SU-DHL-6 (cell line): ENCODE data around the gene OGFOD2.

Source experiments
- H2AFZ ChIP-seq: fragments of 200-600 bp; sonication (generic); 2 replicates; pipeline ENCODE4 v1.6.1; 2014; ENCODE audit warnings: low read depth, mild to moderate bottlenecking, moderate library complexity, mixed read lengths, antibody characterized with exemption, low read length; ENCODE audit not compliant: severe bottlenecking
- H3F3A ChIP-seq: fragments of 200-600 bp; shearing (Covaris generic); 2 replicates; pipeline ENCODE4 v1.6.0; 2016; ENCODE audit warnings: antibody characterized with exemption, mild to moderate bottlenecking; ENCODE audit not compliant: insufficient read depth
- H3K27ac ChIP-seq: fragments of 200-600 bp; sonication (generic); 2 replicates; pipeline ENCODE4 v1.5.1; 2016; ENCODE audit warnings: low read depth, mild to moderate bottlenecking, low read length, moderate library complexity, mixed read lengths
- H3K27me3 ChIP-seq: fragments of 200-600 bp; sonication (generic), shearing (Covaris generic); 2 replicates; pipeline ENCODE4 v1.6.0; 2014; ENCODE audit warnings: mild to moderate bottlenecking, low read length
- H3K36me3 ChIP-seq: fragments of 200-600 bp; sonication (generic); 2 replicates; pipeline ENCODE4 v1.6.1; 2014; ENCODE audit warnings: mild to moderate bottlenecking, low read length, mixed read lengths
- H3K4me2 ChIP-seq: fragments of 300-600, 200-600 bp; shearing (Covaris generic), sonication (generic); 2 replicates; pipeline ENCODE4 v1.6.0; 2014; ENCODE audit warnings: low read length, low read depth, mild to moderate bottlenecking; ENCODE audit not compliant: poor library complexity, severe bottlenecking
- H3K4me3 ChIP-seq: fragments of 200-600 bp; sonication (generic); 2 replicates; pipeline ENCODE4 v1.5.1; 2014; ENCODE audit warnings: antibody characterized with exemption, low read length, mild to moderate bottlenecking, mixed read lengths; ENCODE audit not compliant: insufficient read depth, poor library complexity, severe bottlenecking
- H3K79me2 ChIP-seq: fragments of 200-600 bp; sonication (generic); 2 replicates; pipeline ENCODE4 v1.6.1; 2014; ENCODE audit warnings: mild to moderate bottlenecking, low read length, moderate library complexity; ENCODE audit not compliant: insufficient read depth
- H3K9ac ChIP-seq: fragments of 200-600 bp; sonication (generic); 2 replicates; pipeline ENCODE4 v1.7.0; 2014; ENCODE audit warnings: mild to moderate bottlenecking, low read length
- H3K9me2 ChIP-seq: fragments of 200-600 bp; sonication (generic); replicated peaks from 2 replicates; pipeline ENCODE4 v1.6.1; 2014; ENCODE audit warnings: low read length; ENCODE audit not compliant: insufficient read depth
- H3K9me3 ChIP-seq: fragments of 200-600 bp; sonication (generic); 2 replicates; pipeline ENCODE4 v1.6.1; 2014; ENCODE audit warnings: low read length, mixed read lengths; ENCODE audit not compliant: insufficient read depth
- H4K20me1 ChIP-seq: fragments of 200-600 bp; sonication (generic); 2 replicates; pipeline ENCODE4 v1.6.1; 2014; ENCODE audit warnings: low read depth, mild to moderate bottlenecking, antibody characterized with exemption, low read length, moderate library complexity, mixed read lengths
- EZH2phosphoT487 ChIP-seq: fragments of 200-600 bp; sonication (generic), shearing (Covaris generic); conservative IDR thresholded peaks from 2 replicates; pipeline ENCODE4 v1.6.1; 2018; ENCODE audit warnings: mild to moderate bottlenecking, antibody characterized with exemption, low read length, moderate library complexity, mixed read lengths
- TF ChIP-seq, protein P1 (sequence below): fragments of 200-600 bp; sonication (generic); IDR thresholded peaks from one replicate; pipeline ENCODE4 v1.5.1; 2017; ENCODE audit warnings: antibody characterized with exemption, mild to moderate bottlenecking, low read length, moderate library complexity; ENCODE audit not compliant: insufficient read depth, poor library complexity, severe bottlenecking

Gene OGFOD2

DNA sequence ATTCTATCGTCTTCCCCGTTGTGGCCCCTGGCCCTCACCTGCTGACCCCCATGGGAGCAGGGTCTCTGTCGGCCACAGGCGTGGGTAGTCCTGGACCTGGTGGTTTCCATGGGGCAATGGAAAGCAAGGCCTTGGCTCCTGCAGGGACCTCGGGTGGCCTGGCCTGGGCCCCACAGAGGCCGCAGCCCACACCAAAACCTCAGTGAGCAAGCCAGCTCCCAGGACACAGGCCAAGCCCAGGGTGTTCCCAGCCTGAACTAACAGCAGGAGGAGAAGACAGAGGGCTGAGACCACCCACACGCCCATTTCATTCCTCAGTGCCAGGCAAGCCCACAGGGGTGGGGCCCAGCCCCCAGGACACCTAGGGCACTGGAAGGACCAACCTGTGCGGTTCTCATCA lies 25.6 kb upstream of the OGFOD2 start:
- no peak overlapping the region for H3K4me2 ChIP-seq
- H2AFZ ChIP-seq: no peak overlapping the region
- H4K20me1 ChIP-seq: no peaks in the 10 kb centered on the region
- no peak for TF ChIP-seq EZH2phosphoT487
- TF ChIP-seq, protein P1, sequence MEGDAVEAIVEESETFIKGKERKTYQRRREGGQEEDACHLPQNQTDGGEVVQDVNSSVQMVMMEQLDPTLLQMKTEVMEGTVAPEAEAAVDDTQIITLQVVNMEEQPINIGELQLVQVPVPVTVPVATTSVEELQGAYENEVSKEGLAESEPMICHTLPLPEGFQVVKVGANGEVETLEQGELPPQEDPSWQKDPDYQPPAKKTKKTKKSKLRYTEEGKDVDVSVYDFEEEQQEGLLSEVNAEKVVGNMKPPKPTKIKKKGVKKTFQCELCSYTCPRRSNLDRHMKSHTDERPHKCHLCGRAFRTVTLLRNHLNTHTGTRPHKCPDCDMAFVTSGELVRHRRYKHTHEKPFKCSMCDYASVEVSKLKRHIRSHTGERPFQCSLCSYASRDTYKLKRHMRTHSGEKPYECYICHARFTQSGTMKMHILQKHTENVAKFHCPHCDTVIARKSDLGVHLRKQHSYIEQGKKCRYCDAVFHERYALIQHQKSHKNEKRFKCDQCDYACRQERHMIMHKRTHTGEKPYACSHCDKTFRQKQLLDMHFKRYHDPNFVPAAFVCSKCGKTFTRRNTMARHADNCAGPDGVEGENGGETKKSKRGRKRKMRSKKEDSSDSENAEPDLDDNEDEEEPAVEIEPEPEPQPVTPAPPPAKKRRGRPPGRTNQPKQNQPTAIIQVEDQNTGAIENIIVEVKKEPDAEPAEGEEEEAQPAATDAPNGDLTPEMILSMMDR: no peak
- H3K9ac ChIP-seq: no peak overlapping the region
- no peaks in the 10 kb centered on the region for H3K79me2 ChIP-seq
- no peaks in the 10 kb centered on the region for H3F3A ChIP-seq
- H3K27ac ChIP-seq: no peak overlapping the region
- no peaks in the 10 kb centered on the region for H3K27me3 ChIP-seq
- no peak overlapping the region for H3K4me3 ChIP-seq
- H3K9me3 ChIP-seq: no peaks in the 10 kb centered on the region
- H3K36me3 ChIP-seq: no peaks in the 10 kb centered on the region
- H3K9me2 ChIP-seq: no peaks in the 10 kb centered on the region

DNA sequence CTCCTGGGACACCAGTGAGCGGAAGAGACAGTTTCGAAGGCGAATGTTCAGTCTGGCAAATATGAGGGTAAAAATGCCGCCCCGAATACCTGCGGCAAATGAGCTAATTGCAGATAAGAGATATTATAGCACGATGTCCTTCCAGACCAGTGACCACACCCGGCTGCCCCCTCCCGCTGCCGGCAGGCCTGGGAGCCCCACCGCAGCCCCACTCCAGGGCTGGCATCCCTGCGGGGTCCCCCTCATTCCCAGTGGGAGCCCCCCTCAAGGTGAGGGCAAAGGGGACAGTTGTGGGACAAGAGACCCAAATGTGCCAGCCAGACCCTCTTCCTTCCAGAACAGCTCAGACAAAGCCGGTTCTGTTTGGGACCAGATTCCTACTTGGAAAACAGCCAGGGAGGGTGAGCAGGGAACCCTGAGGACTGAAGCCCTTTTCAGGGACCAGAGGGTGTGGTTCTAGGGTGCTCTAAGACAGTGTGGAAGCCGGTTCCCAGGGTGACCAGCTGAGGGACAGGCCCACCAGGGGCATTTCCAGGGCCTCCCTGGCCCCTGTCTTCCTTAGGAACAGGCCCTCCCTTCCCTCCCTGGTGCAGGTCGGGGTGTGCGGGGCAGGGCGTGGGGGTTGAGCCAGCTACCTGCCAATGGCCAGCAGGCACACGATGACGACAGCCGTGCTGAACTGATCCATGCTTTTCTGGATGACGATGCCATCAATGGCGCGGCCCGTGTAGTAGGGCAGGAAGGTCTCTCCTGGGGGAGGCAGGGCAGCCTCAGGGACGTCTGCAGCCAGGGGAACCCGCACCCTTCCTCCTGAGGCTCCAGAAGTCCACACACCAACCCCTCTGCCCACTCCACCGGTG lies 25.0 kb upstream of the OGFOD2 start:
- H3K36me3 ChIP-seq: no peaks in the 10 kb centered on the region
- H3K9me2 ChIP-seq: no peaks in the 10 kb centered on the region
- H4K20me1 ChIP-seq: no peaks in the 10 kb centered on the region
- no peak overlapping the region for H3K27ac ChIP-seq
- no peak overlapping the region for H2AFZ ChIP-seq
- no peak overlapping the region for H3K4me2 ChIP-seq
- H3K27me3 ChIP-seq: no peaks in the 10 kb centered on the region
- no peak overlapping the region for H3K9ac ChIP-seq
- H3K79me2 ChIP-seq: no peaks in the 10 kb centered on the region
- TF ChIP-seq, protein P1: no peak
- TF ChIP-seq EZH2phosphoT487: no peak
- H3K9me3 ChIP-seq: no peaks in the 10 kb centered on the region
- no peak overlapping the region for H3K4me3 ChIP-seq
- no peaks in the 10 kb centered on the region for H3F3A ChIP-seq

DNA sequence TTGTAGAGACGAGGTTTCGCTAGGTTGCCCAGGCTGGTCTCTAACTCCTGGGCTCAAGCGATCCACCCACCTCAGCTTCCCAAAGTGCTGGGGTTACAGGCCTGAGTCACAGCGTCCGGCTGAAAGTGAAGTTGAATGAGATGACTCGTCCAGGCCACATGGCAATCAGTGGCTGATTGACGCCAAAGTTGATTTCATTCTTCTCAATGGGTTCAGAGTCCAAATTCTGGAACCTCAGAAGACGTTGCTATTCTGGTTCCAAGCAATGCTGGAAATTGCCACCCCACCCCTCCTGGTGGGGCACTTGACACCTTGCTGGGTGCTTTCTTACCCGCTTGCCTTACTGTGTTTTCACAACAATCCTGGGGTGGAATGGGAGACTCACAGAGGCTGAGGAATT lies 23.6 kb upstream of the OGFOD2 start:
- H3K4me3 ChIP-seq: no peak overlapping the region
- no peaks in the 10 kb centered on the region for H3F3A ChIP-seq
- no peaks in the 10 kb centered on the region for H4K20me1 ChIP-seq
- H3K4me2 ChIP-seq: no peak overlapping the region
- no peak overlapping the region for H3K9ac ChIP-seq
- H2AFZ ChIP-seq: no peak overlapping the region
- H3K36me3 ChIP-seq: no peaks in the 10 kb centered on the region
- no peaks in the 10 kb centered on the region for H3K9me3 ChIP-seq
- H3K27ac ChIP-seq: no peak overlapping the region
- no peak for TF ChIP-seq EZH2phosphoT487
- TF ChIP-seq, protein P1: no peak
- H3K27me3 ChIP-seq: no peaks in the 10 kb centered on the region
- H3K79me2 ChIP-seq: no peaks in the 10 kb centered on the region
- no peaks in the 10 kb centered on the region for H3K9me2 ChIP-seq
